ENCODE data around the gene FBN3.

FBN3 gene

DNA sequence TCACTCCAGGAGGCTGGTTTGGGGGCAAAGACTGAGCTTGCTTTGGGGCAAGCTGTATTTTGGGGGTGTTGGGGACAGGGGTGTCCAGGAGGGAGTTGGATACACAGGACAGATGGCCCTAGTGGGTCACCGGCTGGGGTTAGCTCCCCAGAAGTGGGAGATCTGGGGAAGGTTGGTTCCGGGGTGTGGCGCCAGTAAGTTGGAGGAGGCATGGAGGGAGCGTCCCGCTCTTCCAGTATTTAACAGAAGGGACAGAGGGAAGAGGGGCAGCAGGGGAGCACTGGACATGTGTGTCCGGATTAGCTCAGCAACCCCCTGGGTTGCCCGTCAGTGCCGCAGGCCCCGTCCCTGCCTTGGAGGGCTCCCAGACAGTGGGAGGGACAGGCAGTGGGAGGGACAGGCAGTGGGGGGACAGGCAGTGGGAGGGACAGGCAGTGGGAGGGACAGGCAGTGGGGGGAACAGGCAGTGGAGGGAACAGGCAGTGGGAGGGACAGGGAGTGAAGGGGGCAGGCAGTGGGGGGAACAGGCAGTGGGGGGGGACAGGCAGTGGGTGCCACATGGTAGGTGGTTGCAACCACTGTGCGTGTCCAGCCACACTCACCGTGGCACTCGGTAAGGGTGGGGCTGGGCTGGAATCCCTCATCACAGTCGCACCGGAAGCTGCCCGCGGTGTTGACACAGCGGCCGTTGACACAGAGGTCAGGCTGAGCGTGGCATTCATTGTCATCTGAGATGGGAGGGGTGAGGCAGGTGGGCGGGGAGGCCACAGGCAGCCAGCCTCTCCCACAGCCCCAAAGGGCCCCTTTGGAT lies 63.6 kb downstream of the FBN3 start:
- Histone ChIP-seq H3K9me3 (ENCODE audit: low read length) (no peaks in the 10 kb centered on the region), H3K4me3 (ENCODE audit: low read depth in 1 of 2, low read length in 2 of 2) (no peak overlapping the region), H3K9ac (ENCODE audit: low read length) (no peak overlapping the region), H3K27me3 (ENCODE audit: control insufficient read depth in 1 of 2, insufficient read depth in 2 of 2, low read length in 2 of 2) (no peaks in the 10 kb centered on the region), H3K36me3 (ENCODE audit: insufficient read depth, low read length) (no peaks in the 10 kb centered on the region), H3K4me1 (ENCODE audit: insufficient read depth, low read length) (no peaks in the 10 kb centered on the region), H3K27ac (ENCODE audit: low read depth, low read length) (no peak overlapping the region)

- Histone ChIP-seq H3K4me3 (ENCODE audit: low read depth in 1 of 2, low read length in 2 of 2) (no peak overlapping the region), H3K4me1 (ENCODE audit: insufficient read depth, low read length) (no peaks in the 10 kb centered on the region), H3K9me3 (ENCODE audit: low read length) (no peaks in the 10 kb centered on the region), H3K9ac (ENCODE audit: low read length) (no peak overlapping the region), H3K36me3 (ENCODE audit: insufficient read depth, low read length) (no peaks in the 10 kb centered on the region), H3K27ac (ENCODE audit: low read depth, low read length) (no peak overlapping the region), H3K27me3 (ENCODE audit: control insufficient read depth in 1 of 2, insufficient read depth in 2 of 2, low read length in 2 of 2) (no peaks in the 10 kb centered on the region)
Observed at GRCh38 chr19:8084152-8084551, 65.2 kb downstream of the FBN3 start.

DNA sequence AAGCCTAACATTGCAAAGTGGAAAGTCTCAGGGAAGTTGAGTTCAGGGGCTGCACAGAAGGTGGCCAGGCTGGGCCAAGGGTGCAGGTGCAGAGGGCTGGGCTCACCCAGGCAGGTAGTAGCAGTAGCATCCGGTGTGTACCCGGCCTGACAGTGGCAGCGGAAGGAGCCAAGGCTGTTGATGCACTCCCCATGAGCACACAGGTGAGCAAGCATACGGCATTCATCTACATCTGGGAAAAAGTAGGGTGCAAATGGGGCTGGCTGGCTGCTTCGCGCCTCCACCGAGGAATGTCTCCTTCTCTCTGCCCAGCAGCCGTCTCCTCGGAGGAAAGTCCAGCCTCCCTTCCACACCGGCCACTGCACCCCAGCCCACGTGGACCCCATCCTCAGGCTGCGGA lies 66.3 kb downstream of the FBN3 start:
- no peak overlapping the region for H3K9ac ChIP-seq (ENCODE audit: low read length)
- H3K27me3 ChIP-seq (ENCODE audit: control insufficient read depth in 1 of 2, insufficient read depth in 2 of 2, low read length in 2 of 2): no peaks in the 10 kb centered on the region
- H3K4me1 ChIP-seq (ENCODE audit: insufficient read depth, low read length): no peaks in the 10 kb centered on the region
- H3K27ac ChIP-seq (ENCODE audit: low read depth, low read length): no peak overlapping the region
- no peak overlapping the region for H3K4me3 ChIP-seq (ENCODE audit: low read depth in 1 of 2, low read length in 2 of 2)
- H3K9me3 ChIP-seq (ENCODE audit: low read length): no peaks in the 10 kb centered on the region
- no peaks in the 10 kb centered on the region for H3K36me3 ChIP-seq (ENCODE audit: insufficient read depth, low read length)

- H3K9me3 ChIP-seq (ENCODE audit: low read length): no peaks in the 10 kb centered on the region
- no peaks in the 10 kb centered on the region for H3K4me1 ChIP-seq (ENCODE audit: insufficient read depth, low read length)
- H3K27me3 ChIP-seq (ENCODE audit: control insufficient read depth in 1 of 2, insufficient read depth in 2 of 2, low read length in 2 of 2): no peaks in the 10 kb centered on the region
- no peak overlapping the region for H3K4me3 ChIP-seq (ENCODE audit: low read depth in 1 of 2, low read length in 2 of 2)
- H3K36me3 ChIP-seq (ENCODE audit: insufficient read depth, low read length): no peaks in the 10 kb centered on the region
- H3K27ac ChIP-seq (ENCODE audit: low read depth, low read length): no peak overlapping the region
- no peak overlapping the region for H3K9ac ChIP-seq (ENCODE audit: low read length)
Observed at GRCh38 chr19:8081569-8082550, 67.5 kb downstream of the FBN3 start.

DNA sequence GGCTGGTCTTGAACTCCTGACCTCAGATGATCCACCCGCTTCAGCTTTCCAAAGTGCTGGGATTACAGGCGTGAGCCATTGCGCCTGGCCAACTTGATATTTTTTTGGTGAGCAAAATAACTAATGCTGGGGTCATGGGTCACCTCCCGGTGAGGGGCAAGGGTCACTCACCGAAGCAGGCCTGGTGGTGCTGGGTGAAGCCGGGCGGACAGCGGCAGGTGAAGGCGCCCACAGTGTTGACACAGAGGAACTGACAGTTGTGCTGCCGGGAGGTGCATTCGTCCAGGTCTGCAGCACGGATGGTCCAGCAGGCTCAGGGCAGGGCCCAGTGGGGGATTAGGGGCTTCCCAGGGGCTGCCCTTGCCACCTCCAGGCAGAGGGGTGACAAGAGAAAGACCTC lies 68.6 kb downstream of the FBN3 start:
- H3K4me1 ChIP-seq (ENCODE audit: insufficient read depth, low read length): no peaks in the 10 kb centered on the region
- no peaks in the 10 kb centered on the region for H3K27me3 ChIP-seq (ENCODE audit: control insufficient read depth in 1 of 2, insufficient read depth in 2 of 2, low read length in 2 of 2)
- H3K27ac ChIP-seq (ENCODE audit: low read depth, low read length): no peak overlapping the region
- no peaks in the 10 kb centered on the region for H3K9me3 ChIP-seq (ENCODE audit: low read length)
- H3K9ac ChIP-seq (ENCODE audit: low read length): no peak overlapping the region
- H3K4me3 ChIP-seq (ENCODE audit: low read depth in 1 of 2, low read length in 2 of 2): no peak overlapping the region
- no peaks in the 10 kb centered on the region for H3K36me3 ChIP-seq (ENCODE audit: insufficient read depth, low read length)

- no peaks in the 10 kb centered on the region for H3K36me3 ChIP-seq (ENCODE audit: insufficient read depth, low read length)
- no peaks in the 10 kb centered on the region for H3K27me3 ChIP-seq (ENCODE audit: control insufficient read depth in 1 of 2, insufficient read depth in 2 of 2, low read length in 2 of 2)
- no peak overlapping the region for H3K4me3 ChIP-seq (ENCODE audit: low read depth in 1 of 2, low read length in 2 of 2)
- H3K27ac ChIP-seq (ENCODE audit: low read depth, low read length): no peak overlapping the region
- no peaks in the 10 kb centered on the region for H3K4me1 ChIP-seq (ENCODE audit: insufficient read depth, low read length)
- H3K9ac ChIP-seq (ENCODE audit: low read length): no peak overlapping the region
- H3K9me3 ChIP-seq (ENCODE audit: low read length): no peaks in the 10 kb centered on the region
Observed at GRCh38 chr19:8079988-8080387, 69.4 kb downstream of the FBN3 start.

GRCh38 chr19:8075158-8076074 lies 74.0 kb downstream of the FBN3 start:
- no peaks in the 10 kb centered on the region for H3K4me1 ChIP-seq (ENCODE audit: insufficient read depth, low read length)
- no peak overlapping the region for H3K4me3 ChIP-seq (ENCODE audit: low read depth in 1 of 2, low read length in 2 of 2)
- H3K27ac ChIP-seq (ENCODE audit: low read depth, low read length): no peak overlapping the region
- H3K9me3 ChIP-seq (ENCODE audit: low read length): no peaks in the 10 kb centered on the region
- H3K9ac ChIP-seq (ENCODE audit: low read length): no peak overlapping the region
- no peaks in the 10 kb centered on the region for H3K36me3 ChIP-seq (ENCODE audit: insufficient read depth, low read length)
- H3K27me3 ChIP-seq (ENCODE audit: control insufficient read depth in 1 of 2, insufficient read depth in 2 of 2, low read length in 2 of 2): no peaks in the 10 kb centered on the region

DNA sequence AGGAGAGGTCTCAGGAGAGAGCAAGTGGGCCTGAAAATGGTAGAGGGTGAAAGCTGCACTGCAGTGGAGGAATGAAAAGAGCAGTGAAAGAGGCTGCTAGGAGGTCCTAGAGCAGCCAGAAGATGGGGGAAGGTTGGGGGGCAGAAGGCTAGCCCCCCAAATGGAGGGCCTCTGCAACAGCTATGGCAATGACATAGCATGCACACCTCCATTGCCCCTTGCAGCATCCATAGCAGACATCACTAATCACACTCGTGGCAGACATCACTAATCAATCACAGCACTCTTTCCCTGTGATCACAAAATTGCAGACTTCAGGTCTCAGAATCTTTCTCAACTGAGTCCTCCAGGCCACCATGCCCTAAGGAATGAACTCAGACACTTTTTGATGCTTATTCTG lies 74.9 kb downstream of the FBN3 start:
- Histone ChIP-seq H3K4me1 (ENCODE audit: insufficient read depth, low read length) (no peaks in the 10 kb centered on the region), H3K27me3 (ENCODE audit: control insufficient read depth in 1 of 2, insufficient read depth in 2 of 2, low read length in 2 of 2) (no peaks in the 10 kb centered on the region), H3K9me3 (ENCODE audit: low read length) (peaks cover 3% of the 10 kb centered on the region), H3K9ac (ENCODE audit: low read length) (no peak overlapping the region), H3K36me3 (ENCODE audit: insufficient read depth, low read length) (no peaks in the 10 kb centered on the region), H3K4me3 (ENCODE audit: low read depth in 1 of 2, low read length in 2 of 2) (no peak overlapping the region), H3K27ac (ENCODE audit: low read depth, low read length) (no peak overlapping the region)

GRCh38 chr19:8071912-8072311 lies 77.5 kb downstream of the FBN3 start:
- no peaks in the 10 kb centered on the region for H3K27me3 ChIP-seq (ENCODE audit: control insufficient read depth in 1 of 2, insufficient read depth in 2 of 2, low read length in 2 of 2)
- no peak overlapping the region for H3K4me3 ChIP-seq (ENCODE audit: low read depth in 1 of 2, low read length in 2 of 2)
- peaks cover 10% of the 10 kb centered on the region for H3K9me3 ChIP-seq (ENCODE audit: low read length)
- no peaks in the 10 kb centered on the region for H3K36me3 ChIP-seq (ENCODE audit: insufficient read depth, low read length)
- no peaks in the 10 kb centered on the region for H3K4me1 ChIP-seq (ENCODE audit: insufficient read depth, low read length)
- H3K27ac ChIP-seq (ENCODE audit: low read depth, low read length): no peak overlapping the region
- H3K9ac ChIP-seq (ENCODE audit: low read length): no peak overlapping the region

DNA sequence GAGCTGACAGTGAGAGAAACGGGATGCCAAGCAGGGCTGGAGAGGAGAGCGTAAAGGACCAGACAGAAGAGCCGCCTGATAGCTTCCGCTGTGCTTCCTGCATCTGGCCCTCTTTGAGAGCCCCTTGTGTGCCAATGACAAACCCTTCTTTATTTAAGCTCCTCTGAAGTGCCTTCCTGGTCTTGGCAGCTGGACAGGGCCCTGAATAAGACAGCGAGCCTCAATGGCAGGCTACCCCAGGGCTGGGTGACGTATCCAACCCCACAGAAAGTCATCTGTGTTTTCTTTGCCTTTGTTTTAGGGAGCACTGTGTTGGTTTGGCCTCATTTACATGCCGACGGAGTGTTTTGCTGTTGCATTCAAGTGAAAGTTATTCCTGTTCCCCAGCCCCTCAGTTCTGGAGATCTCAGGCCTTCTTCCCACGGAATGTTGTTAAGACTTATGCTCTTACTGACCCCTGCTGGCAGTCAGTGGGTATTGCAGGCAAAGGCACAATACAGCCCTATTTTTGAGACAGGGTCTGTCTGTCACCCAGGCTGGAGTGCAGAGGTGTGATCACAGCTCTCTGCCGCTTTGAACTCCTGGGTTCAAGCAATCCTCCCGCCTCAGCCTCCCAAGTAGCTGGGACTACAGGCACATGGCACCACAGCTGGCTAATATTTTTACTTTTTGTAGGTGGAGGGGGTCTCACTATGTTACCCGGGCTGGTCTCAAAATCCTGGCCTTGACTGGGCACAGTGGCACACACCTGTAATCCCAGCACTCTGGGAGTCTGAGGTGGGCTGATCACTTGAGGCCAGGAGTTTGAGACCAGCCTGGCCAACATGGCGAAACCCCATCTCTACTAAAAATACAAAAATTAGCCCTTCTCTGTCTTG lies 80.1 kb downstream of the FBN3 start:
- Histone ChIP-seq H3K9ac (ENCODE audit: low read length) (no peak overlapping the region), H3K9me3 (ENCODE audit: low read length) (peaks cover 10% of the 10 kb centered on the region), H3K27me3 (ENCODE audit: control insufficient read depth in 1 of 2, insufficient read depth in 2 of 2, low read length in 2 of 2) (no peaks in the 10 kb centered on the region), H3K4me3 (ENCODE audit: low read depth in 1 of 2, low read length in 2 of 2) (peak overlapping the region in 1 of 2 donors; percentile 35), H3K36me3 (ENCODE audit: insufficient read depth, low read length) (no peaks in the 10 kb centered on the region), H3K4me1 (ENCODE audit: insufficient read depth, low read length) (no peaks in the 10 kb centered on the region), H3K27ac (ENCODE audit: low read depth, low read length) (no peak overlapping the region)
